ENCODE results near the gene MYO3B. TPM values are rescaled to one million over a fixed set of nuclear protein-coding genes. Genes with fewer than 3 reads are reported as not detected.

MYO3B gene
- total and polyA plus RNA-seq, 2 donors = 0.64 to 0.71 TPM

- 39% methylated on average over 6 of the region's 6 CpGs for WGBS
- peaks cover 0 to under 1% of the 10 kb centered on the region in 2 donors for H3K27me3 ChIP-seq (ENCODE audit: control insufficient read depth in 2 of 2, insufficient read depth in 1 of 2, low read length in 1 of 2)
- no peaks in the 10 kb centered on the region for H3K36me3 ChIP-seq (ENCODE audit: control insufficient read depth in 2 of 2, insufficient read depth in 2 of 2, low read length in 1 of 2)
Observed at GRCh38 chr2:170362871-170363631, 185.1 kb downstream of the MYO3B start.

GRCh38 chr2:170365003-170365402, 187.1 kb downstream of the MYO3B start:
- Histone ChIP-seq H3K27me3 (ENCODE audit: control insufficient read depth in 2 of 2, insufficient read depth in 1 of 2, low read length in 1 of 2) (peaks cover 0 to 5% of the 10 kb centered on the region in 2 donors), H3K4me1 (ENCODE audit: control insufficient read depth in 2 of 2, insufficient read depth in 2 of 2, low read length in 2 of 2) (peaks cover 0 to 10% of the 10 kb centered on the region in 2 donors), H3K4me3 (ENCODE audit: low read length in 2 of 2) (no peak overlapping the region), H3K27ac (ENCODE audit: low read depth in 1 of 2, low read length in 1 of 2) (no peak overlapping the region), H3K36me3 (ENCODE audit: control insufficient read depth in 2 of 2, insufficient read depth in 2 of 2, low read length in 1 of 2) (no peaks in the 10 kb centered on the region), H3K9me3 (ENCODE audit: control insufficient read depth in 2 of 2, insufficient read depth in 1 of 2, low read length in 1 of 2) (no peaks in the 10 kb centered on the region)
- WGBS = 93% methylated on average over 6 of the region's 6 CpGs
- no peak for DNase-seq (ENCODE audit: low read depth in 6 of 9, low spot score in 9 of 9)

More at GRCh38 chr2:170362871-170363631, 185.1 kb downstream of the MYO3B start:
- Histone ChIP-seq H3K9me3 (ENCODE audit: control insufficient read depth in 2 of 2, insufficient read depth in 1 of 2, low read length in 1 of 2) (no peaks in the 10 kb centered on the region), H3K4me1 (ENCODE audit: control insufficient read depth in 2 of 2, insufficient read depth in 2 of 2, low read length in 2 of 2) (peaks cover 0 to 10% of the 10 kb centered on the region in 2 donors), H3K27ac (ENCODE audit: low read depth in 1 of 2, low read length in 1 of 2) (peak overlapping the region in 1 of 2 donors; percentile 30), H3K4me3 (ENCODE audit: low read length in 2 of 2) (no peak overlapping the region)
- DNase-seq (ENCODE audit: low read depth in 6 of 9, low spot score in 9 of 9) = peak in 2 of 9 donors; percentile 38 to 63

- Histone ChIP-seq H3K27ac (ENCODE audit: low read depth in 1 of 2, low read length in 1 of 2) (no peak overlapping the region), H3K27me3 (ENCODE audit: control insufficient read depth in 2 of 2, insufficient read depth in 1 of 2, low read length in 1 of 2) (peaks cover 0 to 5% of the 10 kb centered on the region in 2 donors), H3K9me3 (ENCODE audit: control insufficient read depth in 2 of 2, insufficient read depth in 1 of 2, low read length in 1 of 2) (no peaks in the 10 kb centered on the region), H3K36me3 (ENCODE audit: control insufficient read depth in 2 of 2, insufficient read depth in 2 of 2, low read length in 1 of 2) (no peaks in the 10 kb centered on the region), H3K4me1 (ENCODE audit: control insufficient read depth in 2 of 2, insufficient read depth in 2 of 2, low read length in 2 of 2) (peaks cover 0 to 15% of the 10 kb centered on the region in 2 donors), H3K4me3 (ENCODE audit: low read length in 2 of 2) (no peak overlapping the region)
- no peak for DNase-seq (ENCODE audit: low read depth in 6 of 9, low spot score in 9 of 9)
- 95% methylated on average over 3 of the region's 3 CpGs for WGBS
Observed at GRCh38 chr2:170365686-170366085, 187.7 kb downstream of the MYO3B start.

GRCh38 chr2:170368370-170368769, 190.4 kb downstream of the MYO3B start:
- H3K4me1 ChIP-seq (ENCODE audit: control insufficient read depth in 2 of 2, insufficient read depth in 2 of 2, low read length in 2 of 2) = peaks cover 0 to 8% of the 10 kb centered on the region in 2 donors
- peaks cover 0 to 7% of the 10 kb centered on the region in 2 donors for H3K27me3 ChIP-seq (ENCODE audit: control insufficient read depth in 2 of 2, insufficient read depth in 1 of 2, low read length in 1 of 2)
- H3K36me3 ChIP-seq (ENCODE audit: control insufficient read depth in 2 of 2, insufficient read depth in 2 of 2, low read length in 1 of 2) = no peaks in the 10 kb centered on the region
- no peak overlapping the region for H3K27ac ChIP-seq (ENCODE audit: low read depth in 1 of 2, low read length in 1 of 2)
- no peaks in the 10 kb centered on the region for H3K9me3 ChIP-seq (ENCODE audit: control insufficient read depth in 2 of 2, insufficient read depth in 1 of 2, low read length in 1 of 2)
- WGBS = 16% methylated on average over 5 of the region's 5 CpGs
- DNase-seq (ENCODE audit: low read depth in 6 of 9, low spot score in 9 of 9) = no peak
- H3K4me3 ChIP-seq (ENCODE audit: low read length in 2 of 2) = no peak overlapping the region

- no peak for DNase-seq (ENCODE audit: low read depth in 6 of 9, low spot score in 9 of 9)
- Histone ChIP-seq H3K27me3 (ENCODE audit: control insufficient read depth in 2 of 2, insufficient read depth in 1 of 2, low read length in 1 of 2) (peaks cover 0 to 7% of the 10 kb centered on the region in 2 donors), H3K36me3 (ENCODE audit: control insufficient read depth in 2 of 2, insufficient read depth in 2 of 2, low read length in 1 of 2) (no peaks in the 10 kb centered on the region), H3K4me3 (ENCODE audit: low read length in 2 of 2) (no peak overlapping the region), H3K9me3 (ENCODE audit: control insufficient read depth in 2 of 2, insufficient read depth in 1 of 2, low read length in 1 of 2) (no peaks in the 10 kb centered on the region), H3K27ac (ENCODE audit: low read depth in 1 of 2, low read length in 1 of 2) (no peak overlapping the region), H3K4me1 (ENCODE audit: control insufficient read depth in 2 of 2, insufficient read depth in 2 of 2, low read length in 2 of 2) (peaks cover 0 to 7% of the 10 kb centered on the region in 2 donors)
- 96% methylated on average over 2 of the region's 2 CpGs for WGBS
Observed at GRCh38 chr2:170369228-170369627, 191.3 kb downstream of the MYO3B start.

DNA sequence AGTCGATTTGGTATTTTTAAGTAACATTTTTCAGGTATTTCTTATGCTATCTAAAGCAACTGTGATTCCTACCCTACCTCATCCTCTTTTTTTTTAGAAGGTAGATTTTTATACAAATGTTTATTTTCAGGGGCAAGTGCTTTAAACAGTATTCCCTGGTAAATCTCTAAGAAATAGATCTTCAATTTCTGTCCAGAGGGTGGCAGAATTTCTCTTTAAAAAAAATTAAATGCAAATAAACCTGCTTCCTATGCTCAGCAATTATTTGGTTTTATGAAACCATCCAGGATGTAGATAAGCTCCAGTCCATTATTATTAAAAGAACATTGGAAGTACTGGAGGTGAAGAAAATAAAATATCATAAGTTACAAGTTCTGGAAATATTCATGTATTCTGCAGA, 191.9 kb downstream of the MYO3B start:
- DNase-seq (ENCODE audit: low read depth in 6 of 9, low spot score in 9 of 9) = peak in 1 of 9 donors; percentile 37

GRCh38 chr2:170371231-170371998, 193.5 kb downstream of the MYO3B start:
- peak in 4 of 9 donors; percentile 15 to 71 (median 30) for DNase-seq (ENCODE audit: low read depth in 6 of 9, low spot score in 9 of 9)
- H3K27me3 ChIP-seq (ENCODE audit: control insufficient read depth in 2 of 2, insufficient read depth in 1 of 2, low read length in 1 of 2) = peaks cover 0 to 7% of the 10 kb centered on the region in 2 donors
- H3K27ac ChIP-seq (ENCODE audit: low read depth in 1 of 2, low read length in 1 of 2) = no peak overlapping the region
- no peak overlapping the region for H3K4me3 ChIP-seq (ENCODE audit: low read length in 2 of 2)
- H3K9me3 ChIP-seq (ENCODE audit: control insufficient read depth in 2 of 2, insufficient read depth in 1 of 2, low read length in 1 of 2) = no peaks in the 10 kb centered on the region
- 50% methylated on average over 6 of the region's 6 CpGs for WGBS
- peaks cover 0 to 9% of the 10 kb centered on the region in 2 donors for H3K4me1 ChIP-seq (ENCODE audit: control insufficient read depth in 2 of 2, insufficient read depth in 2 of 2, low read length in 2 of 2)
- no peaks in the 10 kb centered on the region for H3K36me3 ChIP-seq (ENCODE audit: control insufficient read depth in 2 of 2, insufficient read depth in 2 of 2, low read length in 1 of 2)

More for the DNA sequence above, 191.9 kb downstream of the MYO3B start:
- no peaks in the 10 kb centered on the region for H3K36me3 ChIP-seq (ENCODE audit: control insufficient read depth in 2 of 2, insufficient read depth in 2 of 2, low read length in 1 of 2)
- no peak overlapping the region for H3K4me3 ChIP-seq (ENCODE audit: low read length in 2 of 2)
- H3K4me1 ChIP-seq (ENCODE audit: control insufficient read depth in 2 of 2, insufficient read depth in 2 of 2, low read length in 2 of 2) = peaks cover 0 to 7% of the 10 kb centered on the region in 2 donors
- 33% methylated on average over 1 of the region's 1 CpG for WGBS
- H3K27me3 ChIP-seq (ENCODE audit: control insufficient read depth in 2 of 2, insufficient read depth in 1 of 2, low read length in 1 of 2) = peaks cover 0 to 7% of the 10 kb centered on the region in 2 donors
- H3K9me3 ChIP-seq (ENCODE audit: control insufficient read depth in 2 of 2, insufficient read depth in 1 of 2, low read length in 1 of 2) = no peaks in the 10 kb centered on the region
- no peak overlapping the region for H3K27ac ChIP-seq (ENCODE audit: low read depth in 1 of 2, low read length in 1 of 2)

GRCh38 chr2:170375192-170375591, 197.2 kb downstream of the MYO3B start:
- H3K9me3 ChIP-seq (ENCODE audit: control insufficient read depth in 2 of 2, insufficient read depth in 1 of 2, low read length in 1 of 2) = no peaks in the 10 kb centered on the region
- no peaks in the 10 kb centered on the region for H3K36me3 ChIP-seq (ENCODE audit: control insufficient read depth in 2 of 2, insufficient read depth in 2 of 2, low read length in 1 of 2)
- H3K27me3 ChIP-seq (ENCODE audit: control insufficient read depth in 2 of 2, insufficient read depth in 1 of 2, low read length in 1 of 2) = peaks cover 0 to 2% of the 10 kb centered on the region in 2 donors
- H3K4me1 ChIP-seq (ENCODE audit: control insufficient read depth in 2 of 2, insufficient read depth in 2 of 2, low read length in 2 of 2) = peaks cover 0 to 9% of the 10 kb centered on the region in 2 donors
- WGBS = 30% methylated on average over 5 of the region's 5 CpGs
- no peak overlapping the region for H3K27ac ChIP-seq (ENCODE audit: low read depth in 1 of 2, low read length in 1 of 2)
- H3K4me3 ChIP-seq (ENCODE audit: low read length in 2 of 2) = no peak overlapping the region
- no peak for DNase-seq (ENCODE audit: low read depth in 6 of 9, low spot score in 9 of 9)
